GM12864 (cell line): Measurements from ENCODE around the gene FGFR3.

Experiments used
- DNase-seq: peaks from one replicate; pipeline ENCODE4 v3.0.0-alpha.2; 2011; ENCODE audit warnings: low read depth
- H3K4me3 ChIP-seq: 2 replicates; pipeline ENCODE4 v1.5.1; 2011; ENCODE audit warnings: mild to moderate bottlenecking, low read depth, low read length, control low read depth
- CTCF ChIP-seq: IDR thresholded peaks from 2 replicates; pipeline ENCODE4 v1.5.1; 2011; ENCODE audit warnings: low read depth, mild to moderate bottlenecking, moderate library complexity, low read length, control low read depth, inconsistent platforms; ENCODE audit errors: missing control alignments

The FGFR3 gene

DNA sequence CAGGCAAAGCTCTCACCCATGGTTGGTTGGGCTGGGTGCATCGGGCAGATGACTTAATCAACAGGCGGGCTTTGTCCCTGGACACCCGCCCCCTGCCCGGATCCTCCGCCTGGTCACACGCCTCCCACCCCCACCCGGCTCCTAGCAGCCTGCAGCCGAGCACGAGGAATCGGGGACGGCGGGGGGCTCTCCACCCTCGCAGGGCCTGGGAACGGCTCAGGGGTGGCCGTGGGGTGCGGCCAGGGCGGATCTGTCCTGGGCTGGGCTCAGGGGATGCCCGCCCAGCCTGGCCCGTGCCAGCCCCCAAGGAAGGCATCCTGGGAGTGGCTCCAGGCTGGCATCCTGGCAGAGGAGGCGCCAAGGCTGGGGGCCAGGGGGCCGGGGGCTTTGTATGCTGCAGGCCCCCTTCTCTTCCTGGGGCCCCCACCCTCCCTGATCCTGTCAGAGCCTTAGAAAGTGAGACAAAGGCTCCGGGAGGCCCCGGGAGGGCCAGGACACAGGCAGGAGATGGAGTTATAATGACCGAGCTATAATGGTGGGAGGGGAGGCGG, 32.5 kb upstream of the FGFR3 start:
- no peak for TF ChIP-seq CTCF
- DNase-seq: no peak
- no peak overlapping the region for H3K4me3 ChIP-seq

DNA sequence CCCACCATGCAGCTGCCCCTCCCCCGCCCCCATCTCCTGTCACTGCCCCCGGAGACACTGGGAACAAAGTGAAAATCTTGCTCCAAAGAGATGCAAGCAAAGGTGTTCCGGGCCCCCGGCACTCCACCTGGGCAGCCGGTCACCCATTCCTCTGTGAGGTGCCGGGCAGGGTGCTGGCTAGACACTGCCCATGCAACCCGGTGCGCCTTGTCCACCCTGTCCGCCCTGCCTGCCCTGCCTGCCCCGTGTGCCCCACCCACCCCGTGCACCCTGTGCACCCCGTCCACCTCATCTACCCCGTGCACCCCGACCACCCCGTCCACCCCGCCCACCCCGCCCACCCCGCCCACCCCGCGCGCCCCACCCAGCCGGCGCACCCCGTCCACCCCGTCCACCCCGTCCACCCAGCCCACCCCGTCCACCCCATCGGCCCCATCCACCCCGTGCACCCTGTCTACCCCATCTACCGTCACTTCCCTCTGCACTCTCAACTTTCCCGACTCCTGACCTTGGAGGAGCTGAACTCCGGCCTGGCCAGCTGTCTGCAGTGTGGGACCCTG, 31.9 kb upstream of the FGFR3 start:
- DNase-seq: no peak
- H3K4me3 ChIP-seq: no peak overlapping the region
- no peak for TF ChIP-seq CTCF

DNA sequence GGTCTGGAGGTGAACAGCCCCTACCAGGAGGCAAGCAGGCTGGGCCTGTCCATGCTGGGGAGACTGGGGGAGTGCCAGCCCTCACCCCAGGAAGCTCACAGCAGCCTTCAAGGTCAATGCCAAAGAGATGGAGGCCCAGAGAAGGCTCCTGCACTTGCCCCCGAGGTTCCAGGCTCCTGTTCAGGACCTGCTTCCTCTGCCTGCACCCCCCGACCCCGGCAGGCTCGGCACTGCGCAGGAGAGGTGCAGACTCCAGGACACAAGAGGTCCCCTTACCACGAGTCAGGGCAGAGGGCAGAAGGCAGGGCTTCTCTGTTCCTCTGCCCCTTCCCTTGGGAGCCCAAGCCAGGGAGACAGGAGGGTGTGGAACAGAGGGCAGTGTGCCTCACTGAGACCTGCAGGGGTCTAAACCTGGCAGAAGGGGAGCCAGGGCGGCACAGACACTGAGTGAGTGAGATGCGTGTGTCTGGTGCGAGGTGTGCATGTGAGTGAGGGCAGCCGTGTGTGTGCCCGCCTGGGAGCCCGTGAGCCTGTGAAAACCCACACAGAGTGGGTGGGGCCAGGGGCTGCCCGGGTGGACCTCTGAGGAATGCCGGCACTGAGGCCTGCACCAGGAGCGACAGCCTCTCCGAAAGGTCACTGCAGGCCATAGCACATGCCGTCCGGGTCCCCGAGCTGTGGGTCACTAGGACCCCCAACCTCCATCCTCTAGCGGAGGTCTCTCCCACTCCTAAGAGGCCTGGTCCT, 30.7 kb upstream of the FGFR3 start:
- DNase-seq: no peak
- TF ChIP-seq CTCF: no peak
- no peak overlapping the region for H3K4me3 ChIP-seq

DNA sequence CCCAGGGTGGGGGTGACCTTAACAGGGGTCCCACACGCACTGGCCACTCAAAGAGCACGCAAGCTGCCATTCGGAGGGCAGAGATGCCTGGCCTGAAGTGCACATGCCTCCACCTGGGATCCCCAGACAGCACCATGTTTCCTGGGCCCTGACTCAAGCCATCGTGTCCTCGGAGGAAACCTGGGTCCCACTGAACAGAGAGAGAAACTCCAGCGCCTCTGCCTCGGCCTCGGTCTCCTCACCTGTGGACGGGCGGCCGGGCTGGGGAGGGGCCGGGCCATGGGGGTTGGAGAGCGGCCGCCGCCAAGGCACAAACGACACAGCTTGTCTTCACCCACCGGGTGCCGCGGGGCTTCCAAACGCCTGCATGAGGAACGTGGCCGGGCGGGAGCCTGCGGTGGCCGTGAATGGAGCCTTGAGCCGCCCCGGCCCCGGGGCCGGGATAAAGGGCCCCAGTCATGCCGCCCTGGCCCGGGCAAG, 30.0 kb upstream of the FGFR3 start:
- DNase-seq: no peak
- TF ChIP-seq CTCF: no peak
- H3K4me3 ChIP-seq: no peak overlapping the region

DNA sequence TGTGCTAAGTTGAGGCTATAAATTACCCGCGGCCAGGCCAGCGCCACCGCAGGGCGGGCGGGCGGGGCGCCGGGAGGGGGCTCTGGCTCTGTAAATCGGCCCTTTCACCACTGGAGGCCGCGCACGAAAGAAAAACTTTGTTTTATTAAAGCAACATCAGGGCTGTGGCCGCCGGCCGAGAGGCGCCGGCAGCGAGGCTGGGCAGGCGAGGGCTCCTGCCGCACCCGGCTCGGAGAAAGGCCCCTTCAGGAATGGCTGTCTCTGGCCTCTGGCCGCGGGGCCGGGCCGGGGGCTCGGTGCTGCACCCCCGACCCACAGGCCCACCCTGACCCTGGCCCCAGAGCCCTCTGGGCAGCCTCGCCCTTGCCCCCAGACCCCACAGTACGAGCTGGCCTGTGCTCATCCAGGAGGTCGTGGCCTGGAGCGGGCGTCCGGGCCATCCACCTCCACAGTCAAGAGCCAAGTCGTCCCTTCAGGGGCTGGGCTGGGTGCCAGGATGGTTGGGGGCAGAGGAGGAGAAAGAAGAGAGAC, 29.5 kb upstream of the FGFR3 start:
- H3K4me3 ChIP-seq: no peak overlapping the region
- TF ChIP-seq CTCF: no peak
- no peak for DNase-seq

GRCh38 chr4:1764670-1765069, 28.4 kb upstream of the FGFR3 start:
- no peak for DNase-seq
- H3K4me3 ChIP-seq: no peak overlapping the region
- TF ChIP-seq CTCF: no peak
